ENCODE measurements around the gene PLS1.
A peak's percentile ranks its signal among the peaks of the same experiment; 100 is the strongest.
"Not testable (repeated sequence)": the region's sequence is repeated elsewhere in the genome, so short reads cannot be mapped to it uniquely, and the experiment has no call there.

The PLS1 gene

DNA sequence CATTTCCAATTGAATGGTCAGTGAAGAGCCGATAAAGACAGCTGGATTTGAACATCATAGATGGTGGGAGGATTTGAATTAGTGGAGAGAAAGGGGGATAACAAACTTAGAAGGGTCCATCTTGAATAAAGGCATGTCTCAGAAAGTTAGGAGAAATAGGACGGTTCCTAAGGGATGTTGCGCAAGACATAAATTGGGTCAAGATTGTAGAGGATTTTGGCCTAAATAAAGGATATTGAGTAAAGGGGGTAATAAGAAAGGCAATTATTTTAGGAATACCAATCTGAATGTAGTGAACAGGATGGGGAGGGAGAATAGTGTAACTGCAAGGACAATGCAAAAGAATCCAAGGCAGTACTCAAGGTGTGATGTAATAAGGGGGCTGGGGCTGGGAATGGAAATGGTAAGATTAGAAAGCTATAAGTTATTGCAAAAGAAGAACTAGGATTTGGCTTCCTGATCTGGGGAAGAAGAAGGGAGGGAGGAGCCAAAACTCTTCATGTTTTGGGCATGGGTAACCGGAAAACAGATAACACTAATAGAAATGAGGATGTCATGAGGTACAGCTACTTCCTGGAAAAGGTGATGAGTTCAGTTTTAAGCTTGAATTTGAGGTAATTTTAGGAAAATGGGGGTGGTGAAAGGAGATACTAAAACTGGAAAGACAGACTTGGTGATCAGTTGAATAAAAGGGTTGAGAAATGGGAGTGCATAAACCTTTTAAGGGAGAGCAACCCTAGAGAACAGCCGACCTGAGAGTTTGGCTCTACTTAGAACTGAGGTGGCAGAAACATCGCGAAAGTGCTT is 110.3 kb downstream of the PLS1 start:
- DNase-seq, result no peak

DNA sequence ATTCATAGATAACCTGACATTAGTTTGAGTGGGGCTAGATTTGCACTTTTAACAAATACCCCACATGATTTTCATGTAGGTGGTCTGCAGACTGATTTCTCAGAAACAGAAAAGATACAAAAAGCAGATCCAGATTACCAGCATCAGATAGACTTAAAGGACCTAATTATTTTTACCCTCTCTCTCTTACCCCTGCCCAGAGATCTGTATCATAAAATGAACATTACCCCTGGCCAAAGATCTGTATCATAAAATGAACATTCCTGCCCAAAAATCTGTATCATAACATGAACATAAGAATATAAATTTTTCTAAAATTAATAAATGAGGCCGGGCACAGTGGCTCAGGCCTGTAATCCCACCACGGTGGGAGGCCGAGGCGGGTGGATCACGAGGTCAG is 113.0 kb downstream of the PLS1 start:
- no peak for DNase-seq

DNA sequence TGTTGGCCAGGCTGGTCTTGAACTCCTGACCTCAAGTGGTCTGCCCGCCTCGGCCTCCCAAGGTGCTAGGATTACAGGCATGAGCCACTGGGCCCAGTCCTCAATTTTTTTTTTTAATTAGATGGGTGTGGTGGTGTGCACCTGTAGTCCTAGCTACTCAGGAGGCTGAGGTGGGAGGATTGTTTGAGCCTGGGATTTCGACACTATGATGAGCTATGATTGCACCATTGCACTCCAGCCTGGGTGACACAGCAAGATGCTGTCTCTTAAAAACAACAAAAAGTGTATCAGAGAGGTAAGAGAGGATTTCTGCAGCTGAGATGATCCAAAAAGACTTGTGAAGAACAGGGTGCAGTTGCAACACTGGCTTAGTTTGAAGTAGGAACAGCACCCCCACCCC is 118.7 kb downstream of the PLS1 start:
- not testable (repeated sequence) for DNase-seq

DNA sequence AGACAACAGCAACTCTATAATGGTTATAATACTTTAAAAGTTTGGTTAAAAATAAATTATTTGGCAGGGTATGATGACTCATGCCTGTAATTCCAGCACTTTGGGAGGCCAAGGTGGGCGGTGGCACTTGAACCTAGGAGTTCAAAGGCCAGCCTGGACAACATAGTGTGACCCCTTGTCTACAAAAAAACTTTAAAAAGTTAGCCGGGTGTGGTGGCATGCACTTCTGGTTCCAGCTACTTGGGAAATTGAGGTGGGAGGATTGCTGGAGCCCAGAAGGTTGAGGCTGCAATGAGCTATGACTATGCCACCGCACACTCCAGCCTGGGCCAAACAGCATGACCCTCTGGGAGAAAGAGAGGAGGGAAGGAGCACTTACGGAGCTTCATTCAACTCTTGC is 119.9 kb downstream of the PLS1 start:
- DNase-seq, result no peak

DNA sequence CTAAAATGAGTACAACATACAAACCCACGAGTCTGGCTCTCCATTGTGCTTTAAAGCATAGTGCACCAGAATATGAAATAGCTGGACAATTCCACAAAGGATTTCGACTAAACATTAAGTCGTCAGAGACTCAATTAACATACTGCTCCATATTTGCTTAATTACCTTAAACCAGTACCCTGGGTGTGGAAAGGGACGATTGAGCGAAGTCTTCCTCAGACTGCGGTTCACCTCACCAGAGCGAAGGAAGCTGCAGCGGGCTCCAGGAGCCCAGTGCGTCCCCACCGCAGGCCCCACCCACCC is 127.4 kb downstream of the PLS1 start:
- no peak for DNase-seq

DNA sequence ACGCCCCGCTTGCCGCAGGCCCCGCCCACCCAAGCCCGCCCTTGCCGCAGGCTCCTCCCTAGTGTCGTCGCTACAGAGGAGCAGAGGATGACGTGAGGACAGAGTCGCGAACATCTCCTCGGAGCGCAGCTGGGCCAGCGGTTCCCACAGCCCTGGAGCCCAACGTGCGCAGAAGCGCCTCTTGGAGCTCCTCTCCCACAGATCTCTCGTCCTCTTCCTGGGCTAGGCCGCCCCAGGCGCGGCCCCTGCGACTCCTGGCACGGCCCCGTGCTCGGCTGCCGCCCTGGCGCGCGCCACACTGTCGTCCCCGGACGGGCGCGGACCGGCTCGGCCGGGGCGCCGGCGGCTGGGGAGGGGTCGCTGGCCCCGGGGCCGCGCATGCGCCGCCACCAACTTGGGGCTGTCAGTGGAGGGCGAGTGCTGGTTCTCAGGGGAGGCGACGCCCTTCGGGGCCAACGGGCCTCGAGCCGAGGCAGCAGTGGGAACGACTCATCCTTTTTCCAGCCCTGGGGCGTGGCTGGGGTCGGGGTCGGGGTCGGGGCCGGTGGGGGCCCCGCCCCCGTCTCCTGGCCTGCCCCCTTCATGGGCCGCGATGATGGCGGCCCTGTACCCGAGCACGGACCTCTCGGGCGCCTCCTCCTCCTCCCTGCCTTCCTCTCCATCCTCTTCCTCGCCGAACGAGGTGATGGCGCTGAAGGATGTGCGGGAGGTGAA is 127.9 kb downstream of the PLS1 start, which contains the start of gene TRPC1:
TRPC1 (plus strand) TSS at position 67 of the 714 bp plus-strand sequence; CDS start at position 593, 526 bp downstream.
- DNase-seq, result peak; percentile 80

DNA sequence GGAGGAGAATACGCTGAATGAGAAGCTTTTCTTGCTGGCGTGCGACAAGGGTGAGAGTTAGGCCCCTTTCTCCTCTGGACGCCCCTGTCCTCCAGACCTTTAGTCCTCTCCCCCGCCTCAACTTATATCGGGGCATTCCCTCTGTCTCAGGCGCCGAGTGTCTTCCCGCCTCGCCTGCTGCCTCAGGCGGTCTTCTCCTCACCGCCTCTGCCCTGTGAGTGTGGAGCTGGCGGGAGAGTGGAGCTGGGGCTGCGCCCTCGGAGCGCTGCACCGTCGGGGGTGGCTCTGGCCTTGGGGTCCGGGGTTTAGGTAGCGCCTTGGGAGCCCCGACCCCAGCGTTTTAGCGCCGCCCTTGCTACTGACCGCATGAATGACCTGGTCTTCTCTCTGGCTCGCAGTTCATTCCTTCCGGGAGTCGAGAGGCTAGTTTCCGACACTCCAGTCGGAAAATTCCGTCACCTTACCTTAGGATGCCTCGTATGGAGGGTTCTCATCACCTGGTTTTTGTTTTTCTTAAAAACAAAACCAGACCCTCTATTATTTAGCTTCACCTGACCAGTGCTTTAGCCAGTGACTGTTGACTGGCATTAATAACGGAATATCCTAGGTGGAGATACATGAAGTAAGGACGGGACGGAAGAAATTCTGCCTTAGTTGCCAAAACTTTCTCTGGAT is 128.6 kb downstream of the PLS1 start:
- peak; percentile 47 for DNase-seq

DNA sequence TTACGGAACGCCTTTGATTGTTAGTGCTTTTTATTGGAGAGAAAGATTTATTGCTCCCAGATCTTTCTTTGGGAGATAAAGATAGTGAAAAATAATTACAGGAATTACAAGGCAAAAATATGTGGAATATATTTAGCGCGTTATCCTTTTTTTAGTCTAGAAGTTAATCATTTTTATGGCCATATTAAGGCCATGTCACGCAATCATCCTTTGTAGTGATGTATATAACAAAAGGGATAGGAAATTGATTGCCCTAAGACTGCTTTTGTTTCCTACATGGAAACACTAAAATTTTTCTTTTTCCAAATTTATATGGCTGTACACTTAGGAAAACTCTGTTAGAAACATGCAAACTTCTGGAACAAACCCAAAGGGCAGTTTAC is 129.2 kb downstream of the PLS1 start:
- no peak for DNase-seq

DNA sequence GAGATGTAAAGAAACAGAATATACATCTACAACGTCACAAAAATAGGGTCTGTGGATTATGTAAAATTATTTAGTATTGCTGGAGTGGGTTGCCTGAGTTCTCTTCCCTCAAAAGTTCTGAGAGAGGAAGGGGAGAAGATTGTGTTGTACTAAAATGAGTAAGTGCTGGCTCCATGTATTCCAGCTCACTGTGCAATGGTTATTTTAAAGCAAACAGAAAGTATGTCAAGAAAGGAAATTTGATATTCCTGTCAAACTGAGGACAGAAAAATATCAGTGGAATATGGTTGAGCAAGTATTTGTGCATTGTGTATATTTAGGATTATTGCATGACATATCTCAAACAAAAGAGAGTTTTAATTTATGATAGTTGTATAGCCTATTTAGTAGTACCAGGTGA is 129.8 kb downstream of the PLS1 start:
- DNase-seq, result no peak

DNA sequence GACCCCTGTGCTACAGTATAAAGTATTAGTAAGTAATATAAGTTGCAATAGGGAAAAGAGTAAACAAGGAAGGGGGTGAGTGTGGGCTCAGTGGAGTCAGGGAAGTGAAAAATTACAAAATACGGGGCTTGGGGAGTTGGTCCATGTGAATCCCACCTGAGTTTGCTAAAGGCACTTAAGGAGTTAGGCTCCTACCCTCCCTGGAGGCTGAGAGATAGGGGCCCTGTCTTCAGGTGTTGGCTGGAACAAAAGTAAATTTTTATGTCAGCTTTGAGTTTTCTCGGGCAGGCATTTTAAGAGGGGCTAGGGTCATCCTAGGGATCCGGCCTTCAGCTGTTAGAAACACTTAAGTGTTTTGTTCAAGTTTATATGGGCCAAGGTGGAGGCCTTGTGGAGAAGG is 135.9 kb downstream of the PLS1 start:
- DNase-seq, result no peak

DNA sequence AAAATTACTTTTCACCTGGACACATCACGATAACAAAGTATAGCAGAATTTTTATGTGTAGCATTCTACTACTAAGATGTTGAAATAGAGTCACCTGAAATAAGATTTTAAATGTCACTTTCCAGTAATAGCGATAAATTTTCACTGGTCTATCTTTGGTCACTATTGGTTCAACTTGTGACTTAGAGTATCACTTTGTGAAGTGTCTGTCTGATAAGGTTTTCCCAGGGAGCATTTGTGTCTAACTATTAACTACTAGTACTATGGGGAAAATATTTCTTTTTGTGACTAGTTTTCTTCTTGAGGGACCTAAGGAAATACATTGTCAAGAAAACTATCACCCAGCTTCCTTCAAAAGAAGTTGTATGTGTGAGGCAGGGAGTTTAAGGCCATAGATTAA is 138.6 kb downstream of the PLS1 start:
- no peak for DNase-seq

DNA sequence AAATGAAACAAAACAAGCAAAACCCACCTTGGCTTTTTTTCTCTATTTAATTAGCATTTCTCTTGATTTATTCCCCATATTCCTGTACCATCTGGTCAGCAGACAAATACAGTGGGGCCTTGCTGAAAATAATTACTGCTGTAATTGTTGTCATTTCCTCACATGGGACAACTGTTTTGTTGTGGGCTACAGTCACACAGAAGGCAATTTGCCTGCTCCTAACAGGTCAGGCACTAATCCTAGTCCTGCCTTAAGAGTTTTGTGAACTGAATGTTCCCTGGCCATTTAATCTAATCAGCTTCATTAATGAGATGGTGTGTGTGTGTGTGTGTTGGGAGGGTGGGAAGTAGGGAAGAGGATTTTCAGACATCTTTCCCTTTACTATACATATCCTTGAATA is 139.3 kb downstream of the PLS1 start:
- DNase-seq, result no peak

DNA sequence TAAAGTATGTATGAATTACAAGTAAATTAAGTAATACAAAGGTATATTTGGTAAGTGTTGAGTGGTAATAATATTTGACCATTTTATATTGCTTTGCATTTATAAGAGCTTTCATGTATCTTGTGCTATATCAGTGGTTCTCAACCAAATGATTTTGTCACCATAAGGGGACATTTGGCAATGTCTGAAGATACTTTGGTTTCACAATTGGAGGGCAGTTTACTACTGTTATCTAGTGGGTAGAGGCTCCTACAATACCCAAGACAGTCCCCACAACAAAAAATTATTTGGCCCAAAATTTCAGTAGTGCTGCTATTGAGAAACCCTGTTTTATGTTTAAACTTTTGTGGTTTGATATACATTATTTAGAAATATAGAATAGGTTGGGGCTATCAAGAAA is 142.2 kb downstream of the PLS1 start:
- no peak for DNase-seq

DNA sequence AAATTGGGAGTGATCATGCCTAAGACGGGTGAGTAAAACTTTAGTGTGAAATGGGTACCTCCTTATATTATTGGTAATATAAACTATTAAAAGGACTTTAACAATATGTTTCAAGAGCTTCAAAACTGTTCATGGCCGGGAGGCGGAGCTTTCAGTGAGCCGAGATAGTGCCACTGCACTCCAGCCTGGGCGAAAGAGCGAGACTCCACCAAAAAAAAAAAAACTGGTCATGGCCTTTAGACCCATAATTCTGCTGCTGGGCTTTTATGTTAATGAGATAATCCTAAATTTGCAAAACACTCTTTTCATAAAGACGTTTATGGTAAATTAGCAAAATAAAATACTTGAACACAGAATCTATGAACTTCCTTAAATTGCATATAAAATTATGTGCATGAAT is 150.5 kb downstream of the PLS1 start:
- no peak for DNase-seq

DNA sequence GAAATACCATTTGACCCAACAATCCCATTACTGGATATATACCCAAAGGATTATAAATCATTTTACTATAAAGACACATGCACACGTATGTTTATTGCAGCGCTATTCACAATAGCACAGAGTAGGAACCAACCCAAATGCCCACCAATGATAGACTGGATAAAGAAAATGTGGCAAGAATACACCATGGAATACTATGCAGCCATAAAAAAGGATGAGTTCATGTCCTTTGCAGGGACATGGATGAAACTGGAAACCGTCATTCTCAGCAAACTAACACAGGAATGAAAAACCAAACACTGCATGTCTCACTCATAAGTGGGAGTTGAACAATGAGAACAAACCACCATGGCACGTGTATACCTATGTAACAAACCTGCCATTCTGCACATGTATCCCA is 154.3 kb downstream of the PLS1 start:
- not testable (repeated sequence) for DNase-seq

DNA sequence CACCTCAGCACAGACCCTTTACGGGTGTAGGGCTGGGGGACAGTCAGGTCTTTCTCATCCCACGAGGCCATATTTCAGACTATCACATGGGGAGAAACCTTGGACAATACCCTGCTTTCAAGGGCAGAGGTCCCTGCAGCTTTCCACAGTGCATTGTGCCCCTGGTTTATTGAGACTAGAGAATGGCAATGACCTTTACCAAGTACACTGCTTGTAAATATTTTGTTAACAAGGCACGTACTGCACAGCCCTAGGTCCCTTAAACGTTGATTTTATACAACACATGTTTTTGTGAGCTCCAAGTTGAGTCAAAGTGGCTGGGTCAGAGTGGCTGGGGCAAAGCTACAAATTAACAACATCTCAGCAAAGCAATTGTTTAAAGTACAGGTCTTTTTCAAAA is 156.4 kb downstream of the PLS1 start:
- DNase-seq, result not testable (repeated sequence)

DNA sequence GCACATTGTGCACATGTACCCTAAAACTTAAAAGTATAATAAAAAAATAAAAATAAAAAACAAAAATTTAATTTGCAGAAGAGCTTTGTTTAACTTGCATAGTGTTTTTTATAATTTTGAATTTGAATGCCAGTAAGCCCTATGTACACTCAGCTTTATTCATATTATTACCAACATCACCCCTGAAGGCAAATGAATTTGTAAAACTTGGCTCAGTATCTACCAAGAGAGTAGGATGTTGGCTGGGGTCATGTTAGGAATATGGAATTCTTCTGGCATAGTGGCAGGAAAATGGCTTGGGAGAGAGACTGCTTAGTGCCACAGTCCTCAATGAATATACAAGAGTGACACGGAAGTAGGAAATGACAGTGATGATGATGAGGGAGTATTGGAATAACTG is 158.3 kb downstream of the PLS1 start:
- DNase-seq, result no peak

All from stimulated activated CD4-positive, alpha-beta T cell treated with anti-CD3 and anti-CD28 coated beads, Interleukin-15, amount 100 ng/mL, for 24 hours (primary cell).